Peyer's patch (tissue), 4 donors: Measurements from ENCODE around the gene USP34.

Experiments
- POLR2A ChIP-seq, 2 donors: fragments of 450-650 bp; IDR thresholded peaks; one replicate each; pipeline ENCODE4 v1.5.1; 2017; ENCODE audit warnings: antibody characterized with exemption in 2 of 2, mild to moderate bottlenecking in 2 of 2, moderate library complexity in 2 of 2
- TF ChIP-seq, protein P1 (sequence below), 6 experiments: fragments of 450-650 bp in 4 of 6; fragments of 200-600 bp in 2 of 6; sonication (generic) in 1 of 6; IDR thresholded peaks; one replicate each; pipeline ENCODE4 v1.5.1; 2017 to 2019; ENCODE audit warnings: antibody characterized with exemption in 6 of 6, mild to moderate bottlenecking in 3 of 6, moderate library complexity in 1 of 6

GRCh38 chr2:61456070-61456745, 14.7 kb downstream of the USP34 start:
- TF ChIP-seq, protein P1, sequence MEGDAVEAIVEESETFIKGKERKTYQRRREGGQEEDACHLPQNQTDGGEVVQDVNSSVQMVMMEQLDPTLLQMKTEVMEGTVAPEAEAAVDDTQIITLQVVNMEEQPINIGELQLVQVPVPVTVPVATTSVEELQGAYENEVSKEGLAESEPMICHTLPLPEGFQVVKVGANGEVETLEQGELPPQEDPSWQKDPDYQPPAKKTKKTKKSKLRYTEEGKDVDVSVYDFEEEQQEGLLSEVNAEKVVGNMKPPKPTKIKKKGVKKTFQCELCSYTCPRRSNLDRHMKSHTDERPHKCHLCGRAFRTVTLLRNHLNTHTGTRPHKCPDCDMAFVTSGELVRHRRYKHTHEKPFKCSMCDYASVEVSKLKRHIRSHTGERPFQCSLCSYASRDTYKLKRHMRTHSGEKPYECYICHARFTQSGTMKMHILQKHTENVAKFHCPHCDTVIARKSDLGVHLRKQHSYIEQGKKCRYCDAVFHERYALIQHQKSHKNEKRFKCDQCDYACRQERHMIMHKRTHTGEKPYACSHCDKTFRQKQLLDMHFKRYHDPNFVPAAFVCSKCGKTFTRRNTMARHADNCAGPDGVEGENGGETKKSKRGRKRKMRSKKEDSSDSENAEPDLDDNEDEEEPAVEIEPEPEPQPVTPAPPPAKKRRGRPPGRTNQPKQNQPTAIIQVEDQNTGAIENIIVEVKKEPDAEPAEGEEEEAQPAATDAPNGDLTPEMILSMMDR (IDR thresholded peaks at IDR 0.05), result no peak
- no peak for TF ChIP-seq POLR2A (IDR thresholded peaks at IDR 0.05)
